HL-60 (cell line): ENCODE data around the gene FARS2.

ENCODE experiments used
- GABPA ChIP-seq: IDR thresholded peaks from 2 replicates; pipeline ENCODE4 v1.6.1; 2012; ENCODE audit warnings: low read depth
- POLR2AphosphoS5 ChIP-seq: IDR thresholded peaks from 2 replicates; pipeline ENCODE4 v1.6.1; 2012; ENCODE audit warnings: low read depth
- REST ChIP-seq: IDR thresholded peaks from 2 replicates; pipeline ENCODE4 v1.6.1; 2012; ENCODE audit warnings: low read depth; ENCODE audit not compliant: insufficient replicate concordance
- SPI1 ChIP-seq: IDR thresholded peaks from 2 replicates; pipeline ENCODE4 v1.6.1; 2012; ENCODE audit warnings: low read depth, mild to moderate bottlenecking, borderline replicate concordance
- TF ChIP-seq, protein P1 (sequence below): IDR thresholded peaks from one replicate; pipeline ENCODE4 v1.5.1; 2011; ENCODE audit warnings: low read length, control low read depth, inconsistent platforms; ENCODE audit not compliant: insufficient read depth

DNA sequence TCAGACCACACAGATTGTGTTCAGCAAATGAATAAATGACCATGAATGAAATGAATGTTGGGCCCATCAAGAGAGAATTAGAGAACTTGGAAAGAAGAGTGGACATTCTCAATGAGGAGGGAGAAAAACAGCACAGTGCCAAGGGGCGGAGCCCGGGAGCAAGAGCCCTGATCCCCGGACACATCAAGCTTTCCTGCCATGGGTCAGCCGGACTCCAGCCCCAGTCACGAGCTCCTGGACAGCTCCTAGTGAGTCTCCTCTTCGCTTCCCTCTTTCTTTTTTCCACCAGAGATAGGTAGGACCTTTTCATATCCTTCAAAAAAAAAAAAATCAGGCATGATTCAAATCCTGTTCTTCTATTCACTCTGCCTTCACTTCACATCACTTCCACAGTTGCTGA, 471.2 kb downstream of the FARS2 start:
- TF ChIP-seq, protein P1, sequence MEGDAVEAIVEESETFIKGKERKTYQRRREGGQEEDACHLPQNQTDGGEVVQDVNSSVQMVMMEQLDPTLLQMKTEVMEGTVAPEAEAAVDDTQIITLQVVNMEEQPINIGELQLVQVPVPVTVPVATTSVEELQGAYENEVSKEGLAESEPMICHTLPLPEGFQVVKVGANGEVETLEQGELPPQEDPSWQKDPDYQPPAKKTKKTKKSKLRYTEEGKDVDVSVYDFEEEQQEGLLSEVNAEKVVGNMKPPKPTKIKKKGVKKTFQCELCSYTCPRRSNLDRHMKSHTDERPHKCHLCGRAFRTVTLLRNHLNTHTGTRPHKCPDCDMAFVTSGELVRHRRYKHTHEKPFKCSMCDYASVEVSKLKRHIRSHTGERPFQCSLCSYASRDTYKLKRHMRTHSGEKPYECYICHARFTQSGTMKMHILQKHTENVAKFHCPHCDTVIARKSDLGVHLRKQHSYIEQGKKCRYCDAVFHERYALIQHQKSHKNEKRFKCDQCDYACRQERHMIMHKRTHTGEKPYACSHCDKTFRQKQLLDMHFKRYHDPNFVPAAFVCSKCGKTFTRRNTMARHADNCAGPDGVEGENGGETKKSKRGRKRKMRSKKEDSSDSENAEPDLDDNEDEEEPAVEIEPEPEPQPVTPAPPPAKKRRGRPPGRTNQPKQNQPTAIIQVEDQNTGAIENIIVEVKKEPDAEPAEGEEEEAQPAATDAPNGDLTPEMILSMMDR, result no peak
- TF ChIP-seq REST (no peak), GABPA (no peak), POLR2AphosphoS5 (no peak), SPI1 (no peak)
